ENCODE data around the gene PPP4R4. TPM values are rescaled to one million over a fixed set of nuclear protein-coding genes. Genes with fewer than 3 reads are reported as not detected.
"Not testable (repeated sequence)": the region's sequence is repeated elsewhere in the genome, so short reads cannot be mapped to it uniquely, and the experiment has no call there.

Gene PPP4R4
- total and polyA plus RNA-seq, 2 donors from 2014 or later: 0.47 TPM; not detected in 1

DNA sequence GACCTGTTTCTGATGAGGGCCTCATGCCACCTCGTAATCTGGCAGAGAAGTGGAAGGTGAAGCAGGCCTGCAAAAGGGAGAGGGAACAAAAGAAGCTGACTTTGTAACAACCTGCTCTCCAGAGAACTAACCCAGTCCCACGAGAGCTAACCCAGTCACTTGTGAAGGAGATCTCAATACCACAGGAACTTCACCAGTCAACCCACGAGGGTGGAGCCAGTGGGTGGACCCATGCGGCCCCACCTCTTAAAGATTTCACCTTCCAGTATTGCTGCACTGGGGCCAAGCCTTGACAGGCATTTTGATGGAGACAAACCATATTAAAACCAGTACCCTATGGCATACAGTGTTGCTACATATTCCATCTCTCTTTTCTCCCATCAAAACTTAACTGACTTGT, 63.9 kb downstream of the PPP4R4 start:
- H3K36me3 ChIP-seq (ENCODE audit: control insufficient read depth in 2 of 3, insufficient read depth in 3 of 3, low read length in 3 of 3): no peaks in the 10 kb centered on the region
- FAIRE-seq (no peak), DNase-seq (no peak)
- H3K9ac ChIP-seq (ENCODE audit: low read length in 3 of 3): no peak overlapping the region
- no peaks in the 10 kb centered on the region for H3K4me1 ChIP-seq (ENCODE audit: control insufficient read depth in 2 of 3, insufficient read depth in 2 of 3, low read depth in 1 of 3, low read length in 3 of 3)
- no peak overlapping the region for H3K27ac ChIP-seq (ENCODE audit: low read depth in 2 of 2, low read length in 2 of 2)
- H3K27me3 ChIP-seq (ENCODE audit: control insufficient read depth, insufficient read depth, low read length): no peaks in the 10 kb centered on the region
- no peak overlapping the region for H3K4me3 ChIP-seq (ENCODE audit: low read length in 3 of 3)
- H3K9me3 ChIP-seq (ENCODE audit: control insufficient read depth in 2 of 3, insufficient read depth in 1 of 3, low read length in 3 of 3): no peaks in the 10 kb centered on the region
- TF ChIP-seq, protein P1, sequence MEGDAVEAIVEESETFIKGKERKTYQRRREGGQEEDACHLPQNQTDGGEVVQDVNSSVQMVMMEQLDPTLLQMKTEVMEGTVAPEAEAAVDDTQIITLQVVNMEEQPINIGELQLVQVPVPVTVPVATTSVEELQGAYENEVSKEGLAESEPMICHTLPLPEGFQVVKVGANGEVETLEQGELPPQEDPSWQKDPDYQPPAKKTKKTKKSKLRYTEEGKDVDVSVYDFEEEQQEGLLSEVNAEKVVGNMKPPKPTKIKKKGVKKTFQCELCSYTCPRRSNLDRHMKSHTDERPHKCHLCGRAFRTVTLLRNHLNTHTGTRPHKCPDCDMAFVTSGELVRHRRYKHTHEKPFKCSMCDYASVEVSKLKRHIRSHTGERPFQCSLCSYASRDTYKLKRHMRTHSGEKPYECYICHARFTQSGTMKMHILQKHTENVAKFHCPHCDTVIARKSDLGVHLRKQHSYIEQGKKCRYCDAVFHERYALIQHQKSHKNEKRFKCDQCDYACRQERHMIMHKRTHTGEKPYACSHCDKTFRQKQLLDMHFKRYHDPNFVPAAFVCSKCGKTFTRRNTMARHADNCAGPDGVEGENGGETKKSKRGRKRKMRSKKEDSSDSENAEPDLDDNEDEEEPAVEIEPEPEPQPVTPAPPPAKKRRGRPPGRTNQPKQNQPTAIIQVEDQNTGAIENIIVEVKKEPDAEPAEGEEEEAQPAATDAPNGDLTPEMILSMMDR (IDR thresholded peaks at IDR 0.05; ENCODE audit: borderline replicate concordance, extremely low read depth, insufficient read depth): no peak
- intact Hi-C loops (cut with DNase I): no loop called here

DNA sequence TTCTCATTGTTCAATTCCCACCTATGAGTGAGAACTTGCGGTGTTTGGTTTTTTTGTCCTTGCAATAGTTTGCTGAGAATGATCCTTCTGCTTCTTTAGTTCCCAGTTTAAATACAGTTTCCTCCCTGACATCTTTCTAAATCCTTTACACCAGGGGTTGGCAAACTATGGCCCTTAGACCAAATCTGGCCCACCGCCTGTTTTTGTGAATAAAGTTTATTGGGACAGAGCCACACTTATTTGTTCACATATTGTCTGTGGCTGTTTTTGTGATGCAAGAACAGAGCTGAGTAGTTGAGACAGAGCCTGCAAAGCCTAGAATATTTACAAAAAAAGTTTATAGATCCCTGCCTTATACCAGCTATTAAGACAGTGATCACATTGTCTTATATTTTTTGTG, 65.3 kb downstream of the PPP4R4 start:
- DNase-seq (no peak), FAIRE-seq (no peak)

DNA sequence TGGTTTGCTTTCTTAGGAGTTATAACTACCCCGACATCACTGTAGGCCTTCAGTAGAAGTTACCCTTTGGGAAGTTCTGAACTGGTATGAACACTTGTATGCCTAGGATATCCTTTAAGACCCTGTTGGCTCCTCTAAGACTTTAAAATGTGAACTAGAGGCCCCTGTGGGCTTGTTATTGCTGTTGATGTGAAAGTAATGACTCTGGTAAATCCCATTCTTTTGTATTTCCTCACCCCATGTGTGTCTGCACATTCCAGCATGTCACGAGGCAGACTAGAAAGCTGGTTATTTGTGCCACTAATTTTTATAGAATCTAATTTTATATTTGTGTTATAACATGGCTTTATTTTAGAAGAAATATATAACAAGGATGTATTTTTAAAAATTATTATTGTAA, 70.1 kb downstream of the PPP4R4 start:
- no peaks in the 10 kb centered on the region for H3K36me3 ChIP-seq (ENCODE audit: control insufficient read depth in 2 of 3, insufficient read depth in 3 of 3, low read length in 3 of 3)
- no peak overlapping the region for H3K4me3 ChIP-seq (ENCODE audit: low read length in 3 of 3)
- TF ChIP-seq, protein P1 (IDR thresholded peaks at IDR 0.05; ENCODE audit: borderline replicate concordance, extremely low read depth, insufficient read depth): no peak
- H3K4me1 ChIP-seq (ENCODE audit: control insufficient read depth in 2 of 3, insufficient read depth in 2 of 3, low read depth in 1 of 3, low read length in 3 of 3): no peaks in the 10 kb centered on the region
- intact Hi-C loops (cut with DNase I): no loop called here
- H3K27ac ChIP-seq (ENCODE audit: low read depth in 2 of 2, low read length in 2 of 2): no peak overlapping the region
- DNase-seq (no peak), FAIRE-seq (no peak)
- H3K9ac ChIP-seq (ENCODE audit: low read length in 3 of 3): no peak overlapping the region
- no peaks in the 10 kb centered on the region for H3K9me3 ChIP-seq (ENCODE audit: control insufficient read depth in 2 of 3, insufficient read depth in 1 of 3, low read length in 3 of 3)
- no peaks in the 10 kb centered on the region for H3K27me3 ChIP-seq (ENCODE audit: control insufficient read depth, insufficient read depth, low read length)

More for the DNA sequence above, 65.3 kb downstream of the PPP4R4 start:
- Histone ChIP-seq H3K27me3 (ENCODE audit: control insufficient read depth, insufficient read depth, low read length) (no peaks in the 10 kb centered on the region), H3K27ac (ENCODE audit: low read depth in 2 of 2, low read length in 2 of 2) (no peak overlapping the region), H3K9me3 (ENCODE audit: control insufficient read depth in 2 of 3, insufficient read depth in 1 of 3, low read length in 3 of 3) (no peaks in the 10 kb centered on the region), H3K4me3 (ENCODE audit: low read length in 3 of 3) (no peak overlapping the region), H3K36me3 (ENCODE audit: control insufficient read depth in 2 of 3, insufficient read depth in 3 of 3, low read length in 3 of 3) (no peaks in the 10 kb centered on the region), H3K9ac (ENCODE audit: low read length in 3 of 3) (no peak overlapping the region), H3K4me1 (ENCODE audit: control insufficient read depth in 2 of 3, insufficient read depth in 2 of 3, low read depth in 1 of 3, low read length in 3 of 3) (no peaks in the 10 kb centered on the region)
- TF ChIP-seq, protein P1 (IDR thresholded peaks at IDR 0.05; ENCODE audit: borderline replicate concordance, extremely low read depth, insufficient read depth): no peak
- intact Hi-C loops (cut with DNase I): no loop called here

DNA sequence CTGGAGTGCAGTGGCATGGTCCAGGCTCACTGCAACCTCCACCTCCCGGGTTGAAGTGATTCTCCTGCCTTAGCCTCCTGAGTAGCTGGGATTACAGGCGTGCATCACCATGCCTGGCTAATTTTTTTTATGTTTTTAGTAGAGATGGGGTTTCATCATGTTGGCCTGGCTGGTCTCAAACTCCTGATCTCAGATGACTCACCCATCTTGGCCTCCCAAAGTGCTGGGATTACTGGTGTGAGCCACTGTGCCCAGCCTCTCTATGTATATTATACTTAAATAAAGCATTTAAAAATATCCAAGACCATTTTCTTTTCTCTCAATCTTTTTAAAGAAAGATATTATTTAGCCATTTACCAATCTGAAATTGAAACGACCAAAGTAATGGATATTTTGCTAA, 90.1 kb downstream of the PPP4R4 start:
- H3K9me3 ChIP-seq (ENCODE audit: control insufficient read depth in 2 of 3, insufficient read depth in 1 of 3, low read length in 3 of 3); intact Hi-C loops (cut with DNase I); H3K9ac ChIP-seq (ENCODE audit: low read length in 3 of 3); H3K36me3 ChIP-seq (ENCODE audit: control insufficient read depth in 2 of 3, insufficient read depth in 3 of 3, low read length in 3 of 3); H3K27me3 ChIP-seq (ENCODE audit: control insufficient read depth, insufficient read depth, low read length); H3K4me1 ChIP-seq (ENCODE audit: control insufficient read depth in 2 of 3, insufficient read depth in 2 of 3, low read depth in 1 of 3, low read length in 3 of 3); DNase-seq; H3K27ac ChIP-seq (ENCODE audit: low read depth in 2 of 2, low read length in 2 of 2); FAIRE-seq; H3K4me3 ChIP-seq (ENCODE audit: low read length in 3 of 3): not testable (repeated sequence)
